OCI-LY3 (cell line): ENCODE measurements around the gene CAP2.

Experiments used
- H2AFZ ChIP-seq: fragments of 200-600, 300-600 bp; shearing (Covaris generic); 2 replicates; pipeline ENCODE4 v1.6.0; 2014; ENCODE audit warnings: antibody characterized with exemption, low read depth, low read length
- H3K27ac ChIP-seq: fragments of 200-600, 300-600 bp; sonication (generic); 2 replicates; pipeline ENCODE4 v1.5.1; 2014; ENCODE audit warnings: mild to moderate bottlenecking, low read length, moderate library complexity, mixed read lengths
- H3K27me3 ChIP-seq: fragments of 200-600, 300-600 bp; sonication (generic); 2 replicates; pipeline ENCODE4 v1.6.1; 2014; ENCODE audit warnings: low read depth, low read length, mixed read lengths
- H3K36me3 ChIP-seq: fragments of 200-600, 300-600 bp; sonication (generic); replicated peaks from 2 replicates; pipeline ENCODE3; 2014; ENCODE audit warnings: low read depth, low read length, mixed read lengths
- H3K4me1 ChIP-seq: fragments of 300-600, 200-600 bp; sonication (generic); 2 replicates; pipeline ENCODE4 v1.6.1; 2014; ENCODE audit warnings: low read length, mixed read lengths
- H3K4me2 ChIP-seq: fragments of 200-600, 300-600 bp; sonication (generic); 2 replicates; pipeline ENCODE4 v1.6.1; 2014; ENCODE audit warnings: low read length, mixed read lengths
- H3K4me3 ChIP-seq: fragments of 300-600, 200-600 bp; sonication (generic); 2 replicates; pipeline ENCODE4 v1.5.1; 2014; ENCODE audit warnings: antibody characterized with exemption, mild to moderate bottlenecking, low read length, moderate library complexity
- H3K79me2 ChIP-seq: fragments of 300-600, 200-600 bp; shearing (Covaris generic); 2 replicates; pipeline ENCODE4 v1.6.1; 2014; ENCODE audit warnings: mild to moderate bottlenecking, low read length, mixed read lengths
- H3K9ac ChIP-seq: fragments of 300-600, 200-600 bp; shearing (Covaris generic); 2 replicates; pipeline ENCODE4 v1.6.0; 2014; ENCODE audit warnings: mild to moderate bottlenecking, low read length, moderate library complexity
- H3K9me3 ChIP-seq: fragments of 200-600, 300-600 bp; shearing (Covaris generic); 2 replicates; pipeline ENCODE4 v1.6.1; 2014; ENCODE audit warnings: low read length, mixed read lengths; ENCODE audit not compliant: insufficient read depth
- H4K20me1 ChIP-seq: fragments of 200-600, 300-600 bp; sonication (generic); 2 replicates; pipeline ENCODE4 v1.6.1; 2016; ENCODE audit warnings: low read length, mixed read lengths; ENCODE audit not compliant: insufficient read depth
- EZH2phosphoT487 ChIP-seq: fragments of 200-600 bp; shearing (Covaris generic); IDR thresholded peaks from 2 replicates; pipeline ENCODE4 v1.6.1; 2018; ENCODE audit warnings: antibody characterized with exemption, mixed run types, low read depth
- TF ChIP-seq, protein P1 (sequence below): fragments of 200-600, 300-600 bp; sonication (generic); IDR thresholded peaks from 2 replicates; pipeline ENCODE4 v1.5.1; 2014; ENCODE audit warnings: antibody characterized with exemption, low read length, low read depth

CAP2 gene

DNA sequence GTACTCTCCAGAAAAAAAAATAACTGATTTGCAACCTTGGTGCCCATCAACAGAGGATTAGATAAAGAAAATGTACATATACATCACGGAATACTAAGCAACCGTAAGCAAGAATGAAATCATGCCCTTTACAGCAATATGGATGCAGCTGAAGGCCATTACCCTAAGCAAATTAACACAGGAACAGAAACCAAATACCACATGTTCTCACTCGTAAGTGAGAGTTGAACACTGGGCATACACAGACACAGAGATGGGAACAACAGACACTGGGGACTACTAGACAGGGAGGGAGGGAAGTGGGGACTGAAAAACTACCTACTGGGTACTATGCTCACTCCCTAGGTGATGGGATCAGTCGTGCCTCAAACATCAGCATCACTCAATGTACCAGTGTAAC is 32.8 kb upstream of the CAP2 start:
- no peak overlapping the region for H2AFZ ChIP-seq
- H3K9me3 ChIP-seq: no peaks in the 10 kb centered on the region
- H3K9ac ChIP-seq: no peak overlapping the region
- no peaks in the 10 kb centered on the region for H3K79me2 ChIP-seq
- H3K4me1 ChIP-seq: no peaks in the 10 kb centered on the region
- no peaks in the 10 kb centered on the region for H3K36me3 ChIP-seq
- no peak overlapping the region for H3K4me2 ChIP-seq
- H3K4me3 ChIP-seq: no peak overlapping the region
- no peaks in the 10 kb centered on the region for H3K27me3 ChIP-seq
- no peaks in the 10 kb centered on the region for H4K20me1 ChIP-seq
- TF ChIP-seq, protein P1, sequence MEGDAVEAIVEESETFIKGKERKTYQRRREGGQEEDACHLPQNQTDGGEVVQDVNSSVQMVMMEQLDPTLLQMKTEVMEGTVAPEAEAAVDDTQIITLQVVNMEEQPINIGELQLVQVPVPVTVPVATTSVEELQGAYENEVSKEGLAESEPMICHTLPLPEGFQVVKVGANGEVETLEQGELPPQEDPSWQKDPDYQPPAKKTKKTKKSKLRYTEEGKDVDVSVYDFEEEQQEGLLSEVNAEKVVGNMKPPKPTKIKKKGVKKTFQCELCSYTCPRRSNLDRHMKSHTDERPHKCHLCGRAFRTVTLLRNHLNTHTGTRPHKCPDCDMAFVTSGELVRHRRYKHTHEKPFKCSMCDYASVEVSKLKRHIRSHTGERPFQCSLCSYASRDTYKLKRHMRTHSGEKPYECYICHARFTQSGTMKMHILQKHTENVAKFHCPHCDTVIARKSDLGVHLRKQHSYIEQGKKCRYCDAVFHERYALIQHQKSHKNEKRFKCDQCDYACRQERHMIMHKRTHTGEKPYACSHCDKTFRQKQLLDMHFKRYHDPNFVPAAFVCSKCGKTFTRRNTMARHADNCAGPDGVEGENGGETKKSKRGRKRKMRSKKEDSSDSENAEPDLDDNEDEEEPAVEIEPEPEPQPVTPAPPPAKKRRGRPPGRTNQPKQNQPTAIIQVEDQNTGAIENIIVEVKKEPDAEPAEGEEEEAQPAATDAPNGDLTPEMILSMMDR: no peak
- no peak for TF ChIP-seq EZH2phosphoT487
- H3K27ac ChIP-seq: no peak overlapping the region

DNA sequence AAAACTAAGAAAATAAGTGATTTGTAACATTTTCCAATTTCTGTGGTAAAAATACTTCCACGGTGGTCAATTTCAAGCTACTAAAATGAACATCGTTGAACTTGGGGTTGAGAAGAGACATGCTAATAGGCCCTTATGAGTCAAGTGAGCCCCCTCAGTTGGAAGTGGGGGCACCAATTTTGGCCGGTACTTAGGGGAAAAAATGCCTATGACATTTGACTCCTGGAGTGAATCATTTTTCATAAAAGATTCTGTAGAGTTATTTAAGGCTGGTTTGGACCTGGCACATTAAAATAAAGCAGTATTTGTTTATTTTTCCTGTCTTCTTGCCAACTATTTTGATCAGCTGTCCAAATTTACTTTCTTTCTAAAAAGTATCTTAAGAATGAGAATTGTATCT is 32.4 kb upstream of the CAP2 start:
- H3K4me2 ChIP-seq: no peak overlapping the region
- H3K9me3 ChIP-seq: no peaks in the 10 kb centered on the region
- H3K9ac ChIP-seq: no peak overlapping the region
- no peak overlapping the region for H3K27ac ChIP-seq
- no peaks in the 10 kb centered on the region for H3K4me1 ChIP-seq
- TF ChIP-seq, protein P1: no peak
- TF ChIP-seq EZH2phosphoT487: no peak
- no peaks in the 10 kb centered on the region for H3K36me3 ChIP-seq
- no peaks in the 10 kb centered on the region for H4K20me1 ChIP-seq
- H3K27me3 ChIP-seq: no peaks in the 10 kb centered on the region
- H2AFZ ChIP-seq: no peak overlapping the region
- H3K79me2 ChIP-seq: no peaks in the 10 kb centered on the region
- no peak overlapping the region for H3K4me3 ChIP-seq

DNA sequence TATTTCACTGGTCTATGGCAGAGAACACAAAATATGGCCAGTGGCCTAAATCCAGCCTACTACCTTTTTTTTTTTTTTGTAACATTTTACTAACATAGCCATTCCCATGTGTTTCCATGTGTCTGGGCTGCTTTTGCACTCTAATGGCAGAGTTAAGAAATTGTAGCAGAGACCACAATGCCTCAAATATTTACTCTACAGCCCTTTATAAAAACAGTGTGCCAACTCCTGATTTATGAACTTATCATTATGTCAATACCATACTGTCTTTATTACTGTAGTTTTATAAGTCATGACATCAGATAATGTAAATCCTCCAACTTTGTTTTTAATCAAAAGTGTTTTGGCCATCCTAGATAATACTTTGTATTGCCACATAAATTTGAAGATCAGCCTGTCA is 27.4 kb upstream of the CAP2 start:
- Histone ChIP-seq H3K9ac (no peak overlapping the region), H3K79me2 (no peaks in the 10 kb centered on the region), H3K4me2 (no peak overlapping the region), H4K20me1 (no peaks in the 10 kb centered on the region), H3K4me3 (no peak overlapping the region), H3K4me1 (no peaks in the 10 kb centered on the region), H3K27me3 (no peaks in the 10 kb centered on the region), H3K27ac (no peak overlapping the region), H3K9me3 (no peaks in the 10 kb centered on the region), H2AFZ (no peak overlapping the region), H3K36me3 (no peaks in the 10 kb centered on the region)
- TF ChIP-seq, protein P1: no peak
- no peak for TF ChIP-seq EZH2phosphoT487

DNA sequence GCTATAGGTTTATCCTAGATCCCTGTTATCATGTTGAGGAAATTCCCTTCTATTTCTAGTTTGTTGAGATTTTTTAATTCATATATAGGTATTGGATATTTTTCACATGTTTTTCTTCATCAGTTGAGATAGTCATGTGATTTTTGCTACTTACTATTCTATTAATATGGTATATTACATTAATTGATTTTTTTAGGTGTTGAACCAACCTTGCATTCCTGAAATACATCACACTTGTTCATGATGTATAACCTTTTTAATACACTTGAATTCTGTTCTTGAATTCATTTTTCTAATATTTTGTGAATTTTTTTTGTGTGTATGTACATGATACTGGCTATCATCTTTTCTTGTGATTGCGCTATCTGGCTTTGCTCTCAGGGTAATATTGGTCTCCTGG is 25.5 kb upstream of the CAP2 start:
- Histone ChIP-seq H3K27ac (no peak overlapping the region), H3K4me3 (no peak overlapping the region), H3K4me1 (no peaks in the 10 kb centered on the region), H3K9ac (no peak overlapping the region), H3K27me3 (no peaks in the 10 kb centered on the region), H4K20me1 (no peaks in the 10 kb centered on the region), H3K4me2 (no peak overlapping the region), H2AFZ (no peak overlapping the region), H3K36me3 (no peaks in the 10 kb centered on the region), H3K79me2 (no peaks in the 10 kb centered on the region), H3K9me3 (no peaks in the 10 kb centered on the region)
- TF ChIP-seq EZH2phosphoT487: no peak
- TF ChIP-seq, protein P1: no peak
